T follicular helper cell (primary cell): ENCODE results near the gene C2CD2.

ENCODE experiments used
- DNase-seq: peaks from one replicate; pipeline ENCODE4 v3.0.0-alpha.2; 2020; ENCODE audit warnings: low read depth

C2CD2 gene

DNA sequence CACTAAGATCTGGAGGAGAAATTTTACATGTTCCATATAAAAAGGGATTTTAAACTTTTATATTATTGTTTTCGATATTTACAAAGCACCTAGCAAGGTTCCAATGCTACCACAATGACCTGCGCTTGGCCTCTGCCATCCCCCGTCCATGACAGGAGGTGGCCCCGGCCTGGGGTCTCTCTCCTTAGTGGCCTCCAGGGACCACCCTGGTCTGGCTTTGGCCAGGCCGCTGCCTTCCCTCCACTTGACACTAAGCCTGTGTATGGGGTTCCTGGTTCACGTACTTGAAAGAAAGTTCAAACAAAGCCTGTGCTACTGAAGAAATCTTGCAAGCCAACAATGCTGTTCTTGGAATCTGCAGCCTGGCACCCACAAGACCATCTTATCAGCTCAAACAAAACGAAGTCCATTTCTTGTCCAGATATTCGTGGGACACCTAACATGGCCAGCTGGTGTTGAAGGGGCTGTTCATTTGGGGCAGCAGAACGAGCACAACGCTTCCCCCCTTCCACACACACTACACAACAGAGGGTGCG lies 87.5 kb downstream of the C2CD2 start:
- DNase-seq: no peak

DNA sequence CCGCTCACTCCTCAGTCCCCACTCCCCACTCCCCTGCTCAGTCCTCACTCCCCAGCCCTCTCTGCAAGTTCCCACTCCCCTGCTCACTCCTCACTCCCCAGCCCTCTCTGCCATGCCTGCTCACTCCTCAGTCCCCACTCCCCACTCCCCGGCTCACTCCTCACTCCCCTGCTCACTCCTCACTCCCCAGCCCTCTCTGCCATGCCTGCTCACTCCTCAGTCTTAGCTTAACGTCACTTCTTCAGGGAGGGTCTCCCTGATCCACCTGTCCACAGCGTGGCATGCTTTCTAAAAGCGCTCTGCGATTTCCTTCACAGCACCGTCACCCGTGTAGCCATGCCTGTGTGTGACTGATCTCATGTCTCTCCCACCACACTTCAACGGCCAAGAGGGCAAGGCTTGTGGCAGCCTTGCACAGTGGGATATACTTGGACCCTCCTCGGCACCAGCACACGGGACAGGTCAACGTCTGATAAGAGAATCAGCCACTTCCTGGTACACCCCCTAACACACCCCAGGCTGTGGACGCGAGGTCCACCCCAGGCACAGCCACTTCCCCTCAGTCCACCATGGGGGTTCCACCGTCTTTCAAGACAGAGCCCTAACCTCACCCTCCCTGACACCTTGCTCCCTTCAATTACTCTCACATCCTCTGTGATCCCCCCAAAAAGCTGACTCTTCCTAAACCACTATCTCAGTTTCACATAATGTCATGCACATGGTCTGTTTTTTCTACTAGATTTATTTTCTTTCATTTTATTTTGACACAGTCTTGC lies 88.6 kb downstream of the C2CD2 start:
- DNase-seq: no peak

DNA sequence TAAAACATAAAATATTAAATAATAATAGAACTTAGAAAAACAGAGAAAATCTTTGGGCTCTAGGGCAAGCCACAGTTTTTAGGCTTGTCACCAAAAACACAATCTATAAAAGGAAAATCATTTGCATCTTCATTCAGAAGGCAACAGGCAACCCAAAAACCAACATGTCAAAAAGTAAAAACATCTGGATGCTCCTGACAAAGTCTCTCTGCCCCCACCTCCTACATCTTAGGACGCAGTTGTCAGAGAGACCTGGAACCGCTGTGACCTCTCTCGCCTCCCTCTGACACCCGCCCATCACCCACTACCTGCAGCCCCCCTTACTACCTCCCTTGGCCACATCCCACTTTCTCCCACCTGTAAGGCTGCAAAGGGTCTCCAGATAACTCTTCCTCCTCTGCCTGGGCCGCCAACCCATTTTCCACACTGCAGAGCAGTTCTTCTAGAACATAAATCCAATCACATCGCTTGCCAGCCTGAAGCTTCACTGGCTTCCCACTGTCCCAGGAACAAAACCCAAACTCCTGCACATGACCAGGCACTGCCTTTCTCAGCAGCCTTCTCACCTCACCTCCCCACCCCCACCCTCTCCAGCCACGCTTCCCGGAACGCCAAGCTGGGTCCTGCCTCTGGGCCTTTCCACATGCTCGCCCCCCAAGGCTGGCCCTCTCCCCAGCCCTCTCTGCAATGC lies 89.4 kb downstream of the C2CD2 start:
- DNase-seq: no peak

DNA sequence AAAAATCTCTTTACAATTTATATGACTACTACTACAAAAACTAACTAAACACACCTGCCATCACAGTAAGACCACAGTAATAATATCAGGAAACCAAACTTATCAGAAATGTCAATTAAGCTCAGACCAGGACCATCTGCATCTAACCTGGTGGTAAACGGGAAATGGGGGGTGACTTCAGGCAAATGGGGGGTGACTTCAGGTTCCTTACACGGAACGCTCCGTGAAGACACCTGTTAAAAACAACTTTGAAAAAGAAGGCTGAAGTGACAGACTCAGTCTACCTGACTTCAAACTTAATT lies 90.4 kb downstream of the C2CD2 start:
- no peak for DNase-seq

DNA sequence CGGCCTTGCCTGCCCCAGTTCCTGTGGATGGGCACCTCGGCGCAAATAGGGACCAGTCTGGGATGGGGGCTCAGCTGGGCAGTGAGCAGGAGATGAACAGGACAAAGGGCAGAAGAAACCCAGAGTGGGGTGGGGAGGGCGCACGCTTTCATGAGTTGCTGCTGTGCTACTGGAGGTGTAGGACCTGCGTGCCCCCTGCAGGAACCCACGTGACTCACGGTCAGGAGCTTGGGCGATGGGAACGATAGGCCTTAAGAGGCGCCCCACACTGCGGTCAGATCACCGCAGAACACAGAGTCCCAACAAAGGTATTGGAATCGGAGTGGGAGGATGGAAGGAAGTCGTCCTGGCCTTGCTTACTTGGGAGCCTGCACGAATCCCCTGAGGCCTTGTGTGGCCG lies 91.8 kb downstream of the C2CD2 start:
- no peak for DNase-seq

DNA sequence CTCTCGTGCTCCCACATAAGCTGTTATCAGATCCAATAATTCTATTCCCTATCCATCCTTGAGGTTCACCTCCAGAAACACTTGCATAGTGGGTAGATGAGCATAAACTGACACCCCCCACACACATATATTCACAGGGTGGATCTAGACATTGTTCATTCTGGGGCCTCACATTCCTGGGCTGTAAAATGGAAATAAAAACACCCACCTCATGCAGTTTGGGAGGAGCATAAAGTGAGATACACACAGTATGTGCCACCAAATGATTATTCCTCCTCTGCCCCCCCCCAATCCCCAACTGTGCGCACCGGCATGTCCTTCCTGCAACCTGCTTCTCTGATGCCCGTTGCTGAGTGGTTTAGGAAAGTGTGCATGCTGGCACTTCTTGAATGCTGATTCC lies 92.6 kb downstream of the C2CD2 start:
- DNase-seq: no peak

DNA sequence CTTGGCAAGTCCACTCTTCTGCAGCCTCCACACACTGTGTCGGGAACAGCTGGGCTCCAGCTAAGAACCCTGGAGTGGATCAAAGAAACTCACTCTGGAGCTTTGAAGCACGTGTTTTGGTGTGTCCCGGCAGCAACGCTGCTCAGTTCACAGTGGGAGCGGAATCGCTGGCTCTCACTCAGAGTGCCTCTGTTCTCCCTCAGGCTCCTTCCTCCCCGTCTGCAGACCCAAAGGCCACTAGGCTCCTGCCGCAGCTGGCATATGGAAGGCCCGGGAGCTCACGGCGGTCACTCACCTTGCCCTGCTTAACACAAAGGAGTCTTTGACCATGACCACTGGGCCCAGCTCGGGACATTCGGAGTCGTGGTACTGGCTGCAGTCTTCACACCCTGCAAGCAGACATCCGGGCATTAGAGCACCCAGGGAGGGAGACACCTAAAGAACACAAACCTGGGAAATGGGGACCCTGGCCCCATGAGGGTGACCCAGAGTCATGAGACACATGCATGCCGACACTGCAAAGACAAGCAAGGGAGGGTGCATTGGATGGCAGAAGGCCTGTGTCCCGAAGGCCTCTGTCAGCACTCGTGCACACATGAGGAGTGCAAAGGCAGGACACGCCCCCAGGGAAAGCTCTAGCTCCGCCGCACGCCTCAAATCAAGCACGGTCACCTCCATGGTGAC lies 94.4 kb downstream of the C2CD2 start:
- no peak for DNase-seq

DNA sequence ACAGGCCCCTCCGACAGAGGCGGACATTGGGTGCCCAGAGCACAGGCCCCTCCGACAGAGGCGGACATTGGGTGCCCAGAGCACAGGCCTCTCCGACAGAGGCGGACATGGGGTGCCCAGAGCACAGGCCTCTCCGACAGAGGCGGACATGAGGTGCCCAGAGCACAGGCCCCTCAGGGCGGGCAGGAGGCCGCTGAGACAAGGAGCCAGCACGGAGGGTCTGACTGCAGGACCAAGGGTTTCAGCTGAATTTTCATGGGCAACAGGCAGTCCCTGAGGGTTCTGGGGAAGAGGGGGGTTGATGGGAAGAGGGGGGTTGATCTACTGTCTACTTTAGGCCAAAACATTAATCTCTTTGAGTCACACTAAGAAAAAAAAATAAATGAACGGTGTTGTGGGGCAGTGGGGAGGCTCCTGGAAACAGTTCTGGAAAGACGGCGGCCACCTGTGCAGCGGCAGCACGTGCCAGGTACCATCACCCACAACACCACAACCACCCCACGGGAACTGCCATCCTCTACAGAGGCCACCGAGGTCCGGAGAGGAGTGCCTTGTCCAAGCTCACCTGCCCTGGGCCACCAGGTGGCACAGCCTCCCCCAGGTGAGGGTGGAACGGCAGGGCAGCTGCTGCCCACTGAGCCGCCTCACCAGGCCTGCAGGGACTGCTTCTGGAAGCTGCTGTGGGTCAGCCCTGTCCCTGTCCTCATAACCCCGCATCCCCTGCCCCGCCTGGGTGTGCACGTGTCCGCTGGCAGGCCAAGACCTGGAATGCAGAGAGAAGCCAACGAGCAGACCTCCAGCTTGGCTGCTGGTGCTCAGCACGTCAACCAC lies 95.1 kb downstream of the C2CD2 start:
- DNase-seq: no peak

DNA sequence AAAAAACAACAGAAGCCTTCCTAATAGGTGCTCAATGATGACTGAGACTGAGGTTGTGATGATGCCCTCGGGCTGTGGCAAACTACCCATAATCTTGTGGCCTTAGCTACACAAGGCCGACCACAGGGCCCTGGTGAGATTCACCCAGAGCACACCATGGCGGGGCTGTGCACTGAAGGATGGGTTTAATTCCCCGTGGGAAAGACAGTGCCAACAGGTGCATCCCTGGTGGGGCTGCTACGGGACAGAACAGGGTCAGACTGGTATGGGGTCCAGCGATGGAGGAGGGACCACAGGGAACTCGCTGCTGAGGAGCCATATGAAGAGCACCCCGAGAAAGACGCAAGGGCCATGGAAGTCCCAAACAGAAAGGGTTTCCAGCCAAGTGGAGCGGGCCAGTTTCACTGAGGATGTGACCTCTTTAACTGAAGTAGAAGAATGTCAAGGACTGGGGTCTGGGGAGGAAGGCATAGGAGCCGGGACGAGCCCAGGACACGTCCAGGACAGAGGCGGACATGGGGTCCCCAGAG lies 96.0 kb downstream of the C2CD2 start:
- DNase-seq: no peak

DNA sequence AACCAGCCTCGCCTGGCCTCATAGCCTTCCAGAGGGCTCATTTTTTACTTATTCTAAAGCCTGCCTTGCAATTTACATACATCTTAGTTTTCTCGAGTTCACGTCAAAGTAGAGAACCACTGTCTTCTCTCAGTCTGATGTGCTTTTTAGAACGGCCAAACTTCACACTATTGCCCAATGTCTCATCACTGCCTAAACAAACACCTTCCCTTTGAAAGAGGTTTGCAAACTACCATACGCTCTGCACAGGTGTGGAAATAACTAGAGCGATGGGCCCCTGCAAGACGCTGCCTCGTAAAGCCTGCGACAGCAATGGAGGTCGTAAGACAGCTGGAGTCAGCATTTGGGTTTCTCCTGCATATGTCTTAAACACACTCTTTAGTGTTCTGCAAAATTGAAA lies 97.2 kb downstream of the C2CD2 start:
- no peak for DNase-seq

DNA sequence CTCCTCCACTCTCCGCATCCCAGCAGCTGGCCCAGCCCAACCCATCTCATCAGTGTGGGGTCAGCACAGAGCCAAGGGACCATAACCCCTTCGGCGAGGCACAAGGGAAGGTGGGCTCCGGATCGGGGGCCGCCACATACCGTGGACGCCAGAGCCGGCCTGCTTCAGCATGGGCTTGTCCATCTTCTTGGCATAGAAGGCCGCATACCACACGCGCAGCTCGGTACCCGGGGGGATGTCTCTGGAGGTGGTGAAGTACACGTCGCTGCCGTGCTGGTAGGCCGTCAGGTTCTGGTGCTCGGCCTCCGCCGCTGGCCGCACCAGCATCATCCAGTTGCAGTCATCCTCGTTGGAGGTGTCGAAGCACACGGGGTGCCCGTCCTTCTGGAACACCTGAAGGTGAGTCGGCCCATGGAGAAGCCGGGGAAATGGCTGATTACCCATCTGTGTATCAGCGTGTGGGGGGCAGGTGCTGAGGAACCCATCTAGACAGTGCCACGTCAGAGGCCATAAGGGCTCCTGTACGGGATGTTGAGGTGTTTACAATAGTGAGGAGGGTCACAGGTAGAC lies 99.3 kb downstream of the C2CD2 start:
- DNase-seq: no peak

DNA sequence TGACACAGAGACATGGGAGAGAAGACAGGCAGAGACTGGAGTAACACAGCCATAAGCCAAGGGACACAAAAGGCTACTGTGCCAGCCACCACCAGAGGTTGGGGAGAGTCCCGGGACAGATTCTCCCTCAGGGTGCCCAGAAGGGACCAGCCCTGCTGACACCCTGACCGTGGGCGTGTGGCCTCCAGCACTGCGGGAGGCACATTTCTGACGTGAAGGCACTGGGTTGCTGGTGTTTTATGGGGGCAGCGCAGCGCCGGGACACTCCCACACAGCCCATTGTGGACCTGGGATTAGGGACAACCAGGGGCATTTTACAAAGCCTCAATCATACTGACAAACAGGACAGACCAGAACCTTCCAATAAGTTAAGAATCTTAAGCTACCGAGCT lies 100.9 kb downstream of the C2CD2 start:
- DNase-seq: no peak

DNA sequence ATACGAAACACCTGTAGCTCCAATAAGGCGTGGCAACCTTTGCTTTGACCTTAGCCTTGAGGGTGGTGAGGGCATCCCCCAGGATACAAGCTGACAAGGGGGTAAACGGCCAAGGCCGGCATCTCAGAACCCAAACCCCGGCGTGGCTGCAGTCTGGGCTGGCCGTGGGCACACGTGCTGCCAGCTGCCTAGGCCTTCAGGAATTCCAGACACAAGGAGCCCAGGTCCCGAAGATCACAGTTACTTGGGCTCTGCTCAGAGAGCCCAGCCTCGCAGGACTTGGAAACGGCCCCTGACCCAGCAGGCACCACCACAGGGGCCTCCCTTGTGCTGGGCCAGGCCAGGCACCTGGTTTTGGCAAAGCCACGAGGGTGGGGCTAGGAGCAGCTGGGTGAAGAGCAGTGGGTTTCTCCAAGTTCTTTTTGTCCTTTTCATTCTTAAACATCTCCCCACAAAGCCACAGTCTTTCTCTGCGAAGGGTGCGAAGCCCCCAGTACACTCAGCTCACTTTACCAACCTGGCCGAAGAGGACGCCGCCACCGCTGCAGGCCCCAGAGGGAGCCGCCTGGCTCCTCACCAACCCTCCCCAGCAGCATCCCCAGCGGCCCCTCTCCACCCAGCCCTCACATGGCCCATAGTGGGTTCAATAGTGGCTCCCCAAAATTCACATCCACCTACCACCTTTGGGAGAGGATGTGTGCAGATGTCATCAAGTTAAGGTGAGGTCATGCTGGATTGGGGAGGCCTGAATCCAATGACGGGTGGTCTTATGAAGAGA lies 101.5 kb downstream of the C2CD2 start:
- no peak for DNase-seq

DNA sequence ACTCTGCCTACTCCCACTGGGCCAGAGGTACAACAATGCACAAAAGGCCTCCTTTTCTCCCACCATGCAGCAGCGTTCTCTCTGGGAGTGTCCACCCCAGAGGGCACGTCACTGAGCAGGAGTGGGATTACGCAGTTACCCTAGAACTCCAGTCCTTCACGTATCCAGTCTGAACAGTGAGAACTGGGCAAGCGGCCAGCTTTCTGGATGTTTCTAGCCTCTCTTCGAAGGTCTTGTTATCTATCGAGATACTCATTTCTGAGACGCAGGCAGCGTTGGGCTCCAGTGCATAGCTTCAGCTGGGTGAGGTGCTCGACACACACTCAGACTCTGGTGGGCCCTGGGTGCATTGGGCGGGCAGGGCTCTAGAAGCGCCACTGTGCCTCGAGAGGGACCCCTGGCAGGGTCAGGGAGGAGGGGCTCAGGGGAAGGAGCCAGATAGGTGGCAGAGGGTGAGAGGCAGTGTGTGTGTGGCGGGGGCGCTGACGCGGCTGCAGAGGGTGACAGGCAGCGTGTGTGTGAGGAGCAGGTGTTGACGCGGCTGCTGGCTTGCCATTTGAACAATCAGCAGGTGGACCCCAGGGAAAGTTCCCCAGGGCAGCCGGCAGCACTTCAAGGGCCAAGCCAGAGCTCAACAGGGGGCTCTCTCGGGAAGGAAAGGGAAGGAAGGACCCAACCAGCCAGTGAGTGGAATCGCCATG lies 102.6 kb downstream of the C2CD2 start:
- DNase-seq: no peak

DNA sequence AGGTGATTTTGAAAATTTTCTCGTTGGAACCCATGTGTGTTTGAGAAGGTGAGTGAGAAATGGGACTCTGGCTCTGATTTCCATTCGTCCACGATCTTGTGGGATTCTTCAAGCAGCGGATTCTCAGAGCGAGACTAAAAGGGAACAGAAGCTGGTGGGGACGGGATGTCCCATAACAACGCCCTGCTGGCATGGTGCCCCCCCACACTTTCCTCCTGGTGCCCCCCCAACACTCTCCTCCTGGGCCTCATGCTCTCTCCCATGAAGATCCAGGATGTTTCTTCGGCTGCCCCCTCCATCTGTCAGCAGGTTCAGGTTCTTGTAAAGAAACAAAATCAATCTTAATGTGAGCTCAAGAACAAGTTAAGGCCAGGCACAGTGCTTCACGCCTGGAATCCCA lies 103.7 kb downstream of the C2CD2 start:
- no peak for DNase-seq

DNA sequence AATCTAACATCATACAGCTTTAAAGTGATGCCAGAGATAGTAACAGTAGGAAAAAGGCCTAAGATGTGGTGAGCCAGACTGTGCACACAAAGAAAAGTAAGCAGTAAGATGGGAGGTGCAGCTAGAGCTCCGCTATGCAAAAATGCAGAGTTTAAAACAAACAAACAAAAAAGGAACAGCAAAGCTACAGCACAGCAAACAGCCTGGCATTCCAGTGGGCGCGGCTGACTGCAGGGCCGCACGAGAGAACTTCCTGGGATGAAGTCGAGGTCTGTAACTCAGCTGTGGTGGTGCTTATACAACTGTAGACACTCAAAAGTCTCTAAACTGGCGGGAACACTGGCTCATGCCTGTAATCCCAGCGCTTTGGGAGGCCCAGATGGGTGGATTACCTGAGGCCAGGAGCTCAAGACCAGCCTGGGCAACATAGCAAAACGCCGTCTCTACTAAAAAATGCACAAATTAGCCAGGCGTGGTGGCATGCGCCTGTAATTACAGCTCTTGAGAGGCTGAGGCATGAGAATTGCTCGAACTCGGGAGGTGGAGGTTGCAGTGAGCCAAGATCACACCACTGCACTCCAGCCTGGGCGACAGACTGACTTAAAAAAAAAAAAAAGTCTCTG lies 104.7 kb downstream of the C2CD2 start:
- no peak for DNase-seq

DNA sequence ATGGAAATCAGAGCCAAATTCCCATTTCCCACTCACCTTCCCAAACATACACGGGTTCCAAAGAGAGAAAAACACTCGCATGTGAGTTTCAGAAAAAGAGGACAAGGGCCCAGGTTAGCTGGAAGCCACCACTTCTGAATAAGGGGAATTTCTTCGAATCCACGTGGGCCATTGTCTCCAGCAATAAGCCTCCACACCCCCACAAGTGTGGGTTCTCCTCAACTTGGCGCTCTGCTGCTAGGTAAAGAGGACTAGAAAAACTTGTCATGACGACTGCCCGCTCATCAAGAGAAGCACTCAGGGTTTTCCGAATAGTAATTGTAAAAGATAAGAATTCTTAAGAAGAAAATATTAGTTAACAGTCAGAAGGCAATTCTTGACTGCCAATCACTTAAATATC lies 105.3 kb downstream of the C2CD2 start:
- no peak for DNase-seq

DNA sequence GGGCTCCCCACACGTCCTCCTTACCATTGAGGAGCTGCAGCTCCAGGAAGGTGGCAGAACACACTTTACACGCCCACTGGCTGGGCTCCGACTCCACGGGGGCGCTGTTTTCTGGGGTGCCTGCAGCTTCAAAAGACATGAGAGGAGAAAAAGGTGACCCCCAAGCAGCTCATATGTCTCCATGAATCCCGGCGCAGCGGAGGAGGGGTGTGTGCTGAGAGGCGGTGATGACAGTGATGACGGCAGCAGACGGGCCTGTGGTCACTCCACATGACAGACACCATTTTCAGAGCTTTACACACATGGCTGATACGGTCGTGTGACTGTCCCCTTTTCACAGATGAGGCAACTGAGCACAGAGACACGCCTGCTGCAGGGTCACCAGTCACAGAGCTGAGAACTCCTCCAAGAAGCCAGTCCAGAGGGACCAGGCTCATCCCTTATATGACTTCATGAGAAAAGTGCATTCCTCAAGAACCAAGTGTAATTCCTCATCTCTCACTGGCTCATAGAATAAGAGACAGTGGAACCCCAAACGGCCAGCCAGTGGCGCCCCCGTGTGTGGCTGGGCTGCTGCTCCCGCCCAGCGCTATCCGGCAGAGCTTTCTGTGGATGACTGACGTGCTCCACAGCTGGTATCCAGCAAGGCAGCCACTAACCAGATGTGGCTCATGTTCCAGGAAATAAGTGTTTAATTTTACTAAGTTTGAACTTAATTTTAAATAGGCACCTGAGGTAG lies 106.6 kb downstream of the C2CD2 start:
- DNase-seq: no peak

DNA sequence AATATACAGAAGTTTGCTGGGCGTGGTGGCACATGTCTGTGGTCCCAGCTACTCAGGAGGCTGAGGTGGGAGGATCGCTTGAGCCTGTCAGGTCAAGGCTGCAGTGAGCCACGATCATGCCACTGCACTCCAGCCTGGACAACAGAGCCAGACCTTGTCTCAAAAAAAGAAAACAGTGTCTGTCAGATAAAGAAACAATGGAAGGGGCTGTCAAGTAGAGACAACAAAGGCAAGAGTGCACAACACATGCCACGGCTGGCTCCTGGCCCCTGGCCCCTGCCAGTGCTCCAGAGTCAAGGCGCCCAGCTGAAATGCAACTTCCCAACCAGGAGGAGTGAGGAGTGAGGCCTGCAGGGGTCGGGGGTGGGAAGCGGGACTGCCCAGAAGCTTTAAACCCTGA lies 107.3 kb downstream of the C2CD2 start:
- DNase-seq: no peak
